ENCODE results near the gene STAG1. TPM values are rescaled to one million over a fixed set of nuclear protein-coding genes. Genes with fewer than 3 reads are reported as not detected.

The STAG1 gene
- polyA plus RNA-seq, 3 donors = 7.2 to 10.0 (median 7.5) TPM

DNA sequence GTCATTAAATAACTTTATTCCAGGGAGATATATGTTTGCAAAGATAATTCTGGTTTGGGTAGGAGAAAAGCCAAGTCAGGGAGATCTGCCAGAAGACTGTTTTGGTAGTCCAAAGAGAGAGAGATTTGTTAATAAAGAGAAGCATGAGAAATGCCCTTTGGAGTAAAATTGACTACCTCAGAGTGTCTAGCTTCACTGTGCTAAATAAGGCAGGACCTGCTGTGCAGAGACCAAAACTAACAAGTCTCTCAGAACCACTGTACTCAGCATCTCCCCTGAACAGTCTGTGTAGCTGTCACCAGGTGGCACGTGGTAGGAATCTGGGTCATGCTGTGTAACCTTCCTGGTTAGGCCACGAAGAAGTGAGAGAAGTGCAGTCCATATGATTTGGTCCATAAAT, 35.2 kb upstream of the STAG1 start:
- peaks cover 15% of the 10 kb centered on the region for H3K4me1 Mint-ChIP-seq
- peak overlapping the region; percentile 68 to 96 (median 89) for H3K27ac Mint-ChIP-seq
- Histone ChIP-seq H3K27me3 (ENCODE audit: control insufficient read depth in 2 of 2, insufficient read depth in 2 of 2, low read length in 2 of 2) (no peaks in the 10 kb centered on the region), H3K4me1 (ENCODE audit: control insufficient read depth in 1 of 2, insufficient read depth in 2 of 2, low read length in 2 of 2) (peaks cover 16 to 18% of the 10 kb centered on the region in 2 donors), H3K9ac (ENCODE audit: insufficient read depth, low read length, poor library complexity, severe bottlenecking) (no peak overlapping the region), H4K20me1 (ENCODE audit: insufficient read depth, low read length) (no peaks in the 10 kb centered on the region), H3K27ac (ENCODE audit: low read depth in 1 of 2, low read length in 2 of 2) (peak overlapping the region in 1 of 2 donors; percentile 85), H3K36me3 (replicated peaks in 1 of 2; ENCODE audit: control insufficient read depth in 1 of 2, insufficient read depth in 2 of 2, low read length in 2 of 2) (no peaks in the 10 kb centered on the region), H3K4me3 (replicated peaks in 1 of 3; ENCODE audit: low read depth in 2 of 3, low read length in 3 of 3) (peak overlapping the region in 1 of 3 experiments; percentile 74), H3K9me3 (replicated peaks in 1 of 2; ENCODE audit: control insufficient read depth in 1 of 2, insufficient read depth in 1 of 2, low read length in 2 of 2) (no peaks in the 10 kb centered on the region), H3K4me2 (replicated peaks; ENCODE audit: extremely low read depth, low read length, poor library complexity, severe bottlenecking) (peak overlapping the region; percentile 75), H2AFZ (ENCODE audit: insufficient read depth, low read depth, low read length, poor library complexity, severe bottlenecking) (peak overlapping the region; percentile 80), H3K79me2 (ENCODE audit: insufficient read depth, low read length) (no peaks in the 10 kb centered on the region)
- peak; percentile 1 to 21 (median 11) for DNase-seq
- no peak overlapping the region for H3K4me3 Mint-ChIP-seq
- intact Hi-C loops (cut with micrococcal nuclease) = no loop called here
- WGBS (ENCODE audit: insufficient coverage) = no CpG with 5 or more reads among the region's 2 CpGs
- H3K9me3 Mint-ChIP-seq = no peaks in the 10 kb centered on the region
- H3K27me3 Mint-ChIP-seq (ENCODE audit: low read depth in 3 of 3) = peaks cover 0 to 4% (median 0%) of the 10 kb centered on the region in 3 donors
- TF ChIP-seq, protein P1, sequence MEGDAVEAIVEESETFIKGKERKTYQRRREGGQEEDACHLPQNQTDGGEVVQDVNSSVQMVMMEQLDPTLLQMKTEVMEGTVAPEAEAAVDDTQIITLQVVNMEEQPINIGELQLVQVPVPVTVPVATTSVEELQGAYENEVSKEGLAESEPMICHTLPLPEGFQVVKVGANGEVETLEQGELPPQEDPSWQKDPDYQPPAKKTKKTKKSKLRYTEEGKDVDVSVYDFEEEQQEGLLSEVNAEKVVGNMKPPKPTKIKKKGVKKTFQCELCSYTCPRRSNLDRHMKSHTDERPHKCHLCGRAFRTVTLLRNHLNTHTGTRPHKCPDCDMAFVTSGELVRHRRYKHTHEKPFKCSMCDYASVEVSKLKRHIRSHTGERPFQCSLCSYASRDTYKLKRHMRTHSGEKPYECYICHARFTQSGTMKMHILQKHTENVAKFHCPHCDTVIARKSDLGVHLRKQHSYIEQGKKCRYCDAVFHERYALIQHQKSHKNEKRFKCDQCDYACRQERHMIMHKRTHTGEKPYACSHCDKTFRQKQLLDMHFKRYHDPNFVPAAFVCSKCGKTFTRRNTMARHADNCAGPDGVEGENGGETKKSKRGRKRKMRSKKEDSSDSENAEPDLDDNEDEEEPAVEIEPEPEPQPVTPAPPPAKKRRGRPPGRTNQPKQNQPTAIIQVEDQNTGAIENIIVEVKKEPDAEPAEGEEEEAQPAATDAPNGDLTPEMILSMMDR (IDR thresholded peaks at IDR 0.05) = no peak
- H3K36me3 Mint-ChIP-seq = no peaks in the 10 kb centered on the region

DNA sequence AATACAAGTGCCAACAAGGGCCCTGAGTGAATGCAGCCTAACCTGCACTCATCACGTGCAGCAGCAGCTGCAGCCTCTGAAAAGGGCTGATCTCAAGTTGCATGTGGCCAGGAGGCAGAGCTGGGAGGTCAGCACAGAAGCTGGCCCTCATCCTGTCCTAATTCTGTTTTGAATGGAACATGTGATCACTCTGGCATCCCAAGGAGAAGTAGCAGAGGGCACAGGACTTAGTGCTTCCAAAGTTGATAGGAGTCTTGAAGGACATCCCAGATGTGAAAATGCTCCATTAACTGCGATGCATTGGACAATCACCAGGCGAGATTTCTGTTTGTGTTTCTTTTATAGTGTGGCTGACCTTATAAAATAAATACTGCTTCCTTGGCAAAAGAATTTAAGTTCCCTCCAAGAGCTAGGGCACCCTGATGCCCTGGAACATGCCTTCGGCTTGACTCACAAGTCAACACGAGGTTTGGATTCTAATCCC, 31.6 kb upstream of the STAG1 start:
- no peaks in the 10 kb centered on the region for H3K36me3 Mint-ChIP-seq
- Histone ChIP-seq H3K79me2 (ENCODE audit: insufficient read depth, low read length) (no peaks in the 10 kb centered on the region), H3K4me2 (replicated peaks; ENCODE audit: extremely low read depth, low read length, poor library complexity, severe bottlenecking) (no peak overlapping the region), H3K4me1 (ENCODE audit: control insufficient read depth in 1 of 2, insufficient read depth in 2 of 2, low read length in 2 of 2) (peaks cover 16 to 18% of the 10 kb centered on the region in 2 donors), H3K27me3 (ENCODE audit: control insufficient read depth in 2 of 2, insufficient read depth in 2 of 2, low read length in 2 of 2) (no peaks in the 10 kb centered on the region), H3K4me3 (replicated peaks in 1 of 3; ENCODE audit: low read depth in 2 of 3, low read length in 3 of 3) (no peak overlapping the region), H4K20me1 (ENCODE audit: insufficient read depth, low read length) (no peaks in the 10 kb centered on the region), H3K9ac (ENCODE audit: insufficient read depth, low read length, poor library complexity, severe bottlenecking) (no peak overlapping the region), H2AFZ (ENCODE audit: insufficient read depth, low read depth, low read length, poor library complexity, severe bottlenecking) (no peak overlapping the region), H3K27ac (ENCODE audit: low read depth in 1 of 2, low read length in 2 of 2) (no peak overlapping the region), H3K9me3 (replicated peaks in 1 of 2; ENCODE audit: control insufficient read depth in 1 of 2, insufficient read depth in 1 of 2, low read length in 2 of 2) (no peaks in the 10 kb centered on the region), H3K36me3 (replicated peaks in 1 of 2; ENCODE audit: control insufficient read depth in 1 of 2, insufficient read depth in 2 of 2, low read length in 2 of 2) (no peaks in the 10 kb centered on the region)
- no peaks in the 10 kb centered on the region for H3K9me3 Mint-ChIP-seq
- no peak overlapping the region for H3K4me3 Mint-ChIP-seq
- WGBS (ENCODE audit: insufficient coverage) = 100% methylated on average over 3 of the region's 5 CpGs
- DNase-seq = no peak
- TF ChIP-seq, protein P1 (IDR thresholded peaks at IDR 0.05) = no peak
- intact Hi-C loops (cut with micrococcal nuclease) = no loop called here
- no peaks in the 10 kb centered on the region for H3K27me3 Mint-ChIP-seq (ENCODE audit: low read depth in 3 of 3)
- peaks cover 15% of the 10 kb centered on the region for H3K4me1 Mint-ChIP-seq
- H3K27ac Mint-ChIP-seq = peak overlapping the region in 1 of 7 donors; percentile 11

Data from CD14-positive monocyte (primary cell).